ENCODE results near the gene SRP54. TPM values are rescaled to one million over a fixed set of nuclear protein-coding genes. Genes with fewer than 3 reads are reported as not detected.

The SRP54 gene
- total and polyA plus RNA-seq, 2 of the 8 experiments (the other 6 are each of a cell fraction or from before 2014, with no cell fraction given) = 19.7 to 60.0 TPM

GRCh38 chr14:35072226-35072625, 89.4 kb downstream of the SRP54 start (continued):
- TF ChIP-seq, protein P1, sequence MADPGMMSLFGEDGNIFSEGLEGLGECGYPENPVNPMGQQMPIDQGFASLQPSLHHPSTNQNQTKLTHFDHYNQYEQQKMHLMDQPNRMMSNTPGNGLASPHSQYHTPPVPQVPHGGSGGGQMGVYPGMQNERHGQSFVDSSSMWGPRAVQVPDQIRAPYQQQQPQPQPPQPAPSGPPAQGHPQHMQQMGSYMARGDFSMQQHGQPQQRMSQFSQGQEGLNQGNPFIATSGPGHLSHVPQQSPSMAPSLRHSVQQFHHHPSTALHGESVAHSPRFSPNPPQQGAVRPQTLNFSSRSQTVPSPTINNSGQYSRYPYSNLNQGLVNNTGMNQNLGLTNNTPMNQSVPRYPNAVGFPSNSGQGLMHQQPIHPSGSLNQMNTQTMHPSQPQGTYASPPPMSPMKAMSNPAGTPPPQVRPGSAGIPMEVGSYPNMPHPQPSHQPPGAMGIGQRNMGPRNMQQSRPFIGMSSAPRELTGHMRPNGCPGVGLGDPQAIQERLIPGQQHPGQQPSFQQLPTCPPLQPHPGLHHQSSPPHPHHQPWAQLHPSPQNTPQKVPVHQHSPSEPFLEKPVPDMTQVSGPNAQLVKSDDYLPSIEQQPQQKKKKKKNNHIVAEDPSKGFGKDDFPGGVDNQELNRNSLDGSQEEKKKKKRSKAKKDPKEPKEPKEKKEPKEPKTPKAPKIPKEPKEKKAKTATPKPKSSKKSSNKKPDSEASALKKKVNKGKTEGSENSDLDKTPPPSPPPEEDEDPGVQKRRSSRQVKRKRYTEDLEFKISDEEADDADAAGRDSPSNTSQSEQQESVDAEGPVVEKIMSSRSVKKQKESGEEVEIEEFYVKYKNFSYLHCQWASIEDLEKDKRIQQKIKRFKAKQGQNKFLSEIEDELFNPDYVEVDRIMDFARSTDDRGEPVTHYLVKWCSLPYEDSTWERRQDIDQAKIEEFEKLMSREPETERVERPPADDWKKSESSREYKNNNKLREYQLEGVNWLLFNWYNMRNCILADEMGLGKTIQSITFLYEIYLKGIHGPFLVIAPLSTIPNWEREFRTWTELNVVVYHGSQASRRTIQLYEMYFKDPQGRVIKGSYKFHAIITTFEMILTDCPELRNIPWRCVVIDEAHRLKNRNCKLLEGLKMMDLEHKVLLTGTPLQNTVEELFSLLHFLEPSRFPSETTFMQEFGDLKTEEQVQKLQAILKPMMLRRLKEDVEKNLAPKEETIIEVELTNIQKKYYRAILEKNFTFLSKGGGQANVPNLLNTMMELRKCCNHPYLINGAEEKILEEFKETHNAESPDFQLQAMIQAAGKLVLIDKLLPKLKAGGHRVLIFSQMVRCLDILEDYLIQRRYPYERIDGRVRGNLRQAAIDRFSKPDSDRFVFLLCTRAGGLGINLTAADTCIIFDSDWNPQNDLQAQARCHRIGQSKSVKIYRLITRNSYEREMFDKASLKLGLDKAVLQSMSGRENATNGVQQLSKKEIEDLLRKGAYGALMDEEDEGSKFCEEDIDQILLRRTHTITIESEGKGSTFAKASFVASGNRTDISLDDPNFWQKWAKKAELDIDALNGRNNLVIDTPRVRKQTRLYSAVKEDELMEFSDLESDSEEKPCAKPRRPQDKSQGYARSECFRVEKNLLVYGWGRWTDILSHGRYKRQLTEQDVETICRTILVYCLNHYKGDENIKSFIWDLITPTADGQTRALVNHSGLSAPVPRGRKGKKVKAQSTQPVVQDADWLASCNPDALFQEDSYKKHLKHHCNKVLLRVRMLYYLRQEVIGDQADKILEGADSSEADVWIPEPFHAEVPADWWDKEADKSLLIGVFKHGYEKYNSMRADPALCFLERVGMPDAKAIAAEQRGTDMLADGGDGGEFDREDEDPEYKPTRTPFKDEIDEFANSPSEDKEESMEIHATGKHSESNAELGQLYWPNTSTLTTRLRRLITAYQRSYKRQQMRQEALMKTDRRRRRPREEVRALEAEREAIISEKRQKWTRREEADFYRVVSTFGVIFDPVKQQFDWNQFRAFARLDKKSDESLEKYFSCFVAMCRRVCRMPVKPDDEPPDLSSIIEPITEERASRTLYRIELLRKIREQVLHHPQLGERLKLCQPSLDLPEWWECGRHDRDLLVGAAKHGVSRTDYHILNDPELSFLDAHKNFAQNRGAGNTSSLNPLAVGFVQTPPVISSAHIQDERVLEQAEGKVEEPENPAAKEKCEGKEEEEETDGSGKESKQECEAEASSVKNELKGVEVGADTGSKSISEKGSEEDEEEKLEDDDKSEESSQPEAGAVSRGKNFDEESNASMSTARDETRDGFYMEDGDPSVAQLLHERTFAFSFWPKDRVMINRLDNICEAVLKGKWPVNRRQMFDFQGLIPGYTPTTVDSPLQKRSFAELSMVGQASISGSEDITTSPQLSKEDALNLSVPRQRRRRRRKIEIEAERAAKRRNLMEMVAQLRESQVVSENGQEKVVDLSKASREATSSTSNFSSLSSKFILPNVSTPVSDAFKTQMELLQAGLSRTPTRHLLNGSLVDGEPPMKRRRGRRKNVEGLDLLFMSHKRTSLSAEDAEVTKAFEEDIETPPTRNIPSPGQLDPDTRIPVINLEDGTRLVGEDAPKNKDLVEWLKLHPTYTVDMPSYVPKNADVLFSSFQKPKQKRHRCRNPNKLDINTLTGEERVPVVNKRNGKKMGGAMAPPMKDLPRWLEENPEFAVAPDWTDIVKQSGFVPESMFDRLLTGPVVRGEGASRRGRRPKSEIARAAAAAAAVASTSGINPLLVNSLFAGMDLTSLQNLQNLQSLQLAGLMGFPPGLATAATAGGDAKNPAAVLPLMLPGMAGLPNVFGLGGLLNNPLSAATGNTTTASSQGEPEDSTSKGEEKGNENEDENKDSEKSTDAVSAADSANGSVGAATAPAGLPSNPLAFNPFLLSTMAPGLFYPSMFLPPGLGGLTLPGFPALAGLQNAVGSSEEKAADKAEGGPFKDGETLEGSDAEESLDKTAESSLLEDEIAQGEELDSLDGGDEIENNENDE (IDR thresholded peaks at IDR 0.05; ENCODE audit: insufficient replicate concordance, low read length) = no peak
- TF ChIP-seq, protein P2, sequence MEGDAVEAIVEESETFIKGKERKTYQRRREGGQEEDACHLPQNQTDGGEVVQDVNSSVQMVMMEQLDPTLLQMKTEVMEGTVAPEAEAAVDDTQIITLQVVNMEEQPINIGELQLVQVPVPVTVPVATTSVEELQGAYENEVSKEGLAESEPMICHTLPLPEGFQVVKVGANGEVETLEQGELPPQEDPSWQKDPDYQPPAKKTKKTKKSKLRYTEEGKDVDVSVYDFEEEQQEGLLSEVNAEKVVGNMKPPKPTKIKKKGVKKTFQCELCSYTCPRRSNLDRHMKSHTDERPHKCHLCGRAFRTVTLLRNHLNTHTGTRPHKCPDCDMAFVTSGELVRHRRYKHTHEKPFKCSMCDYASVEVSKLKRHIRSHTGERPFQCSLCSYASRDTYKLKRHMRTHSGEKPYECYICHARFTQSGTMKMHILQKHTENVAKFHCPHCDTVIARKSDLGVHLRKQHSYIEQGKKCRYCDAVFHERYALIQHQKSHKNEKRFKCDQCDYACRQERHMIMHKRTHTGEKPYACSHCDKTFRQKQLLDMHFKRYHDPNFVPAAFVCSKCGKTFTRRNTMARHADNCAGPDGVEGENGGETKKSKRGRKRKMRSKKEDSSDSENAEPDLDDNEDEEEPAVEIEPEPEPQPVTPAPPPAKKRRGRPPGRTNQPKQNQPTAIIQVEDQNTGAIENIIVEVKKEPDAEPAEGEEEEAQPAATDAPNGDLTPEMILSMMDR (IDR thresholded peaks at IDR 0.05; ENCODE audit: control extremely low read depth in 1 of 3, insufficient read depth in 1 of 3, low read depth in 1 of 3, low read length in 3 of 3) = no peak
- TF ChIP-seq SIN3A (conservative IDR thresholded peaks at IDR 0.05 in 1 of 2, IDR thresholded peaks at IDR 0.05 in 1 of 2; ENCODE audit: low read depth in 1 of 2, low read length in 2 of 2) = no peak
- no peak for TF ChIP-seq FOSL1 (IDR thresholded peaks at IDR 0.05; ENCODE audit: insufficient read depth, low read depth, low read length)
- TF ChIP-seq, protein P3, sequence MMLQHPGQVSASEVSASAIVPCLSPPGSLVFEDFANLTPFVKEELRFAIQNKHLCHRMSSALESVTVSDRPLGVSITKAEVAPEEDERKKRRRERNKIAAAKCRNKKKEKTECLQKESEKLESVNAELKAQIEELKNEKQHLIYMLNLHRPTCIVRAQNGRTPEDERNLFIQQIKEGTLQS (IDR thresholded peaks at IDR 0.05; ENCODE audit: insufficient read depth, low read depth, low read length) = no peak
- TF ChIP-seq RFX5 (IDR thresholded peaks at IDR 0.05; ENCODE audit: borderline replicate concordance, low read depth, low read length) = no peak

Measured in H1 (cell line).